Astrocyte of the spinal cord (primary cell): Measurements from ENCODE around the gene TFE3.
A peak's percentile ranks its signal among the peaks of the same experiment; 100 is the strongest.

Source experiments
- DNase-seq: peaks from one replicate; pipeline ENCODE4 v3.0.0; 2011; ENCODE audit warnings: low read depth, low spot score
- H3K4me3 ChIP-seq: 2 replicates; pipeline ENCODE4 v1.5.1; 2011; ENCODE audit warnings: low read depth, mild to moderate bottlenecking, low read length, moderate library complexity
- CTCF ChIP-seq: IDR thresholded peaks from 2 replicates; pipeline ENCODE4 v1.5.1; 2012; ENCODE audit warnings: low read depth, mild to moderate bottlenecking, low read length, inconsistent platforms
- in situ Hi-C: cut with HindIII; loops from 2 replicates; pipeline ENCODE4 v1.10.0; 2017; ENCODE audit warnings: low sequenced_read_pairs

TFE3 gene

GRCh38 chrX:49075347-49075746, 32.2 kb upstream of the TFE3 start:
- no peak overlapping the region for H3K4me3 ChIP-seq
- TF ChIP-seq CTCF, result no peak

GRCh38 chrX:49073601-49074575, 30.7 kb upstream of the TFE3 start, which contains the start of gene PRAF2:
Gene PRAF2, minus strand, starts transcription at chrX:49074002. Its CDS starts 15 bp downstream, at chrX:49073987.
- in situ Hi-C loops, result no loop called here
- peak within 1 kb of the TSS; percentile 74 for H3K4me3 ChIP-seq
- no peak for TF ChIP-seq CTCF
- peak; percentile 91 for DNase-seq

More at GRCh38 chrX:49075347-49075746, 32.2 kb upstream of the TFE3 start:
- DNase-seq, result no peak
- in situ Hi-C loops, result no loop called here

DNA sequence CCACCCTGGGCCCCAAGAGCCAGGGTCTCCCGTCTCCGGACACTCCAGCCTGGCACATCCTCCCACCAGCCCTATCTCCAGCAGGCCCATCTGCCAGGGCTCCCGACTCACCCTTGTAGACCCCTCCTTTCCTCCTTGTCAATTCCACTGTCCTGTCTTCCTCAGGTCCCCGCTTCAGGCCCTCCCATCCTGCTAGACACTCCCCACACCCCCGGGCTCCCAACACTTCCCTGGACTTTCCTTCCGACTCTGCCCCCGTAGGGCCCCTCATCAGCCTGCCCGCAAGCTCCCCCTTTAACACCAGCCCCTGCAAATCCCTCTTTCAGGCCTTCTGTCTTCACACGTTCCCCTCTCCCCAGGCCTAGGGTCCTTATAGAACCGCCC, 29.5 kb upstream of the TFE3 start:
- peak overlapping the region; percentile 74 for H3K4me3 ChIP-seq
- in situ Hi-C loops, result no loop called here
- DNase-seq, result no peak
- TF ChIP-seq CTCF, result no peak

DNA sequence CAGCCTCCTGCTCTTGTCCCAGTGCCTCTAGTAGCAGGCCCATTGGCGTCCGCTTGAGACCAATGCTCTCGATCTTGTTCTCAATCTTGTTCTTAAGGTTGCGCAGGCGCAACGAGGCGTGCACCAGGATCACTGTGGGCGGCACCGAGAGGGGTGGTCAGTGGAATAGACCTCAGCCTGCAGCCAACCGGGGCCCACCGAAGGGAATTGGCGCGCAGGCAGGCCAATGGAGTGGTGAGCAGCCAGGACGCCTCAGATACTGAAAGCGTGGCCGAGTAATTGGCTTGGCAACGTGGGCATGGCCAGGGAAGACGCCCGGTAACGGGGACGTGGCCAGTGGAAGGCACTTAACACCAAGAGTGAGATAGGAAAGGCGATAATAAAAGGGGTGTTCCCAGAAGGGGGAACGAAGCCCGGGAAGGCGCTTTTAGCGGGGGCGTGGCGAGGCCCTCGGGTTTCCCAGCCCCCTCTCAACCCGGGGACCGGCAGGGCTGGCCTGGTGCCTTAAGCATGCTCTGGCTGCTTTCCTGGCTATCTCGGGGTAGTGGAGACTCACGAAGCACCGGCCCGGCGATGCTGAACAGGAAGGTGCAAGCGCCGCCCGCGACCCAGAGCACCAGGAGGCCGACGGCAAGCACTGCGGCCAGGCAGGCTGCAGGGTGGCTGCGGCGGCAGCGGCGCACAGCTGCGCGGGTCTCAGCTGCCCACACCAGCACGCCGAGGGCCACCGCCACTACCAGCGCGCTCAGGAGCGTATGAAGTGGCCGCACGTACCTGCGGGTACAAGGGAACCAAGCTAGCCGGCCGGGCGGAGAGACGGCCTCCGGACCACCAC, 28.9 kb upstream of the TFE3 start:
- no peak for TF ChIP-seq CTCF
- H3K4me3 ChIP-seq, result peak overlapping the region; percentile 74
- DNase-seq, result peak; percentile 77
- in situ Hi-C loops, result no loop called here

- H3K4me3 ChIP-seq, result no peak overlapping the region
- TF ChIP-seq CTCF, result no peak
- no peak for DNase-seq
- in situ Hi-C loops, result no loop called here
These were observed 27.8 kb upstream of the TFE3 start for GRCh38 chrX:49070988-49071387.

DNA sequence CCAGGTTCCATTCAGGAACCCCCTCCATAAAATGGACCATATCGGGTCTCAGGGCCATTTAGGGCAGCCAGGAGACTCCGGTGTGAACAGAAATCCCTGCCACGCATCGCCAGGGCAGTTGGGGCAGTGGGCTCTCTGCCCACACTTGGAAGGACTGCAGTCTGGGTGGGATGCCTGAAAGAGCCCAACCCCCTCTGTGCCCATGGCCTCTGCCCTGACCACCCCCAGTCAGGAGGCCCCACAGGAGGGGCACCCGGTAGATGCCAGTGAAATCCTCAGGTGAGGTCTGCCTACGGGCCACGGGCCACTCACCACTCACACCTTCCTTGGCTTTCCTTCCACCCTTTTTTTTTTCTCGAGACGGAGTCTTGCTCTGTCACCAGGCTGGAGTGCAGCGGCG, 25.9 kb upstream of the TFE3 start:
- no peak overlapping the region for H3K4me3 ChIP-seq
- in situ Hi-C loops, result no loop called here
- DNase-seq, result no peak
- no peak for TF ChIP-seq CTCF
